NB4 (cell line): ENCODE data around the gene GRB10.

Experiments
- DNase-seq: peaks from one replicate; pipeline ENCODE4 v3.0.0; 2010; ENCODE audit warnings: low read depth
- H3K4me3 ChIP-seq: one replicate; pipeline ENCODE4 v1.5.1; 2011; ENCODE audit warnings: mild to moderate bottlenecking, low read depth, low read length, moderate library complexity
- MYC ChIP-seq: IDR thresholded peaks from 2 replicates; pipeline ENCODE4 v1.6.1; 2011; ENCODE audit warnings: low read depth, low read length
- POLR2A ChIP-seq: IDR thresholded peaks from 2 replicates; pipeline ENCODE4 v1.6.1; 2011; ENCODE audit warnings: mild to moderate bottlenecking; ENCODE audit not compliant: insufficient read length; ENCODE audit errors: extremely low read depth
- TF ChIP-seq, protein P1 (sequence below): IDR thresholded peaks from 2 replicates; pipeline ENCODE4 v1.6.1; 2011; ENCODE audit warnings: low read depth, low read length
- TF ChIP-seq, protein P2 (sequence below): IDR thresholded peaks from one replicate; pipeline ENCODE4 v1.5.1; 2012; ENCODE audit warnings: low read depth, low read length

GRB10 gene

DNA sequence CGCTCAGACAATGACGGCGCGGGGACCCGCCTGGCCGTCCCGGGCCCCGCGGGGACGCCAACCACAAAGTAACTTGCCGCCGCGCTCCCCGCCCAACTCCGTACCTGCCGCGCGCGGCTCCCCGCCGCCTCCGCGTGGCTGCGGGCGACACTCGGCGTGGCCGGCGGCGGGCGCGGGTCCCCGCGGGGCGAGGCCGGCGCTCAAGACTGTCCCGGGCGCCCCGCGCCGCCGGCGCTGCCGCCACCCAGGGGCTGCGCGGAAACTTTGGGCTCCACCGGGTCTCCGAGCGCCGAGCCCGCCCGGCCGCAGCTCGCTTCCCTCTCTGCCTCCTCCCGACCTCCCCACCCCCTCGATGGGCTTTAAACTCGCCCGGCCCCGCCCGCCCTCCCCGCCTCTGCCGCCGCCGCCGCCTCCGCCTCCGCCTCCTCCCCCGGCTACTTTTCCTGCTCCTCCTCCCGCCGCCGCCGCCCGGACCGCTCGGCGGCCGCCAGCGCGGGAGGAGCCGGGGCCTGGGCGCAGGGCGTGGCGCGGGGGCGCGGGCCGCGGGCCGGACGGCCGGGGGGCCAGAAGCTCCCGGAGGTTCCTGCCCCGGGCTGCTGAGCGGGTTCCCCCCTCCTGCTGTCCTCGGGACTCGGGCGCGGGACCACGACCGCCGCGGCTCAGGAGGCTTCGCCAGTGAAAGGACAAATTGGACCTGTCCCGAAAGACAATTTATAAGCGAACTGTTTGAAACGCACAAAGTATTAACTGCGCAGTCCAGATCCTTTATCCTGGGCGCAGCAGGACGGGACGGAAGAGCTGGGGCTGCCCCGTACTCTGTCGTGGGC, 10.6 kb upstream of the GRB10 start:
- peak; percentile 88 for DNase-seq
- H3K4me3 ChIP-seq: peak overlapping the region; percentile 11

DNA sequence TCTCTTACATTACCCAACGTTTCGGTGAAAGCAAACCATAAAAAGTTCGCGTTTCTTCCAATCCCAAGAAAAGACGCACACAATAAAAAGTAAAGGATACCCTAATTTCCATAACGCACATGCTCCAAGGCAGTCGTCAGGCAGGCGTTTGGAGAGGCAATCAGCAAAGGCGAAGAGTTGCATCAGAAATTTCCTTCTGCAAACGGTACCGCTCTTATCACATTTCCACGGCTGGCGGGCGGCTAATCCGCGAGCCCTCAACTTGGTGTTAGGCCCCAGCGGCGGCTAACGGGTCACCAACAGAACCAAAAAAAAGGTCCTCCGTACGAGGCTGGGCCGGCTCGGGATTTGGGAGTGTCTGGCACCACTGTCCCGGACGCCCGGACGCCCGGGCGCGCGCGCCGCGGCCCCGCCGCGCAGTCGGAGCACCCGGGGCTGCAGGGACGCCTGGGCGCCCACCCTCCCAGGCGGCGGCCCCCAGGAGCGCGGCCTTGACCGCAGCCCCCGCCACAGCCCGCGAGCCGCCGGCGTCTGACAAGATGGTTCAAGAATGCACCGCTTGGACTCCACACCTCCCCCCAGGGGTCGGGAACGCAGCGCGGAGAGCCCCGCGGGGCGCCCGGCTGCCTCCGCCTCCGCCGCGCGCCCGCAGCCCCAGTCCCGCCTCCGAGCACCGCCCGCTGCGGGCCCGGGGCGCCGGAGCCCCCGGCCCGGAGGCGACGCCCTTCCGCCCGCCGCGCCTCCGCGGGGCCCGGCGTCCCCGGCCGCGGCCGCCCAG, 9.8 kb upstream of the GRB10 start:
- DNase-seq: peak; percentile 86
- no peak for TF ChIP-seq POLR2A
- TF ChIP-seq, protein P1, sequence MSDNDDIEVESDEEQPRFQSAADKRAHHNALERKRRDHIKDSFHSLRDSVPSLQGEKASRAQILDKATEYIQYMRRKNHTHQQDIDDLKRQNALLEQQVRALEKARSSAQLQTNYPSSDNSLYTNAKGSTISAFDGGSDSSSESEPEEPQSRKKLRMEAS: peak; percentile 92
- peak; percentile 87 for TF ChIP-seq MYC
- TF ChIP-seq, protein P2, sequence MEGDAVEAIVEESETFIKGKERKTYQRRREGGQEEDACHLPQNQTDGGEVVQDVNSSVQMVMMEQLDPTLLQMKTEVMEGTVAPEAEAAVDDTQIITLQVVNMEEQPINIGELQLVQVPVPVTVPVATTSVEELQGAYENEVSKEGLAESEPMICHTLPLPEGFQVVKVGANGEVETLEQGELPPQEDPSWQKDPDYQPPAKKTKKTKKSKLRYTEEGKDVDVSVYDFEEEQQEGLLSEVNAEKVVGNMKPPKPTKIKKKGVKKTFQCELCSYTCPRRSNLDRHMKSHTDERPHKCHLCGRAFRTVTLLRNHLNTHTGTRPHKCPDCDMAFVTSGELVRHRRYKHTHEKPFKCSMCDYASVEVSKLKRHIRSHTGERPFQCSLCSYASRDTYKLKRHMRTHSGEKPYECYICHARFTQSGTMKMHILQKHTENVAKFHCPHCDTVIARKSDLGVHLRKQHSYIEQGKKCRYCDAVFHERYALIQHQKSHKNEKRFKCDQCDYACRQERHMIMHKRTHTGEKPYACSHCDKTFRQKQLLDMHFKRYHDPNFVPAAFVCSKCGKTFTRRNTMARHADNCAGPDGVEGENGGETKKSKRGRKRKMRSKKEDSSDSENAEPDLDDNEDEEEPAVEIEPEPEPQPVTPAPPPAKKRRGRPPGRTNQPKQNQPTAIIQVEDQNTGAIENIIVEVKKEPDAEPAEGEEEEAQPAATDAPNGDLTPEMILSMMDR: no peak
- peak overlapping the region; percentile 64 for H3K4me3 ChIP-seq

More for the DNA sequence above, 10.6 kb upstream of the GRB10 start:
- TF ChIP-seq POLR2A (peak; percentile 66), MYC (peak; percentile 7; the same call in 1 of the 2 replicates)
- TF ChIP-seq, protein P2: no peak
- TF ChIP-seq, protein P1: no peak

DNA sequence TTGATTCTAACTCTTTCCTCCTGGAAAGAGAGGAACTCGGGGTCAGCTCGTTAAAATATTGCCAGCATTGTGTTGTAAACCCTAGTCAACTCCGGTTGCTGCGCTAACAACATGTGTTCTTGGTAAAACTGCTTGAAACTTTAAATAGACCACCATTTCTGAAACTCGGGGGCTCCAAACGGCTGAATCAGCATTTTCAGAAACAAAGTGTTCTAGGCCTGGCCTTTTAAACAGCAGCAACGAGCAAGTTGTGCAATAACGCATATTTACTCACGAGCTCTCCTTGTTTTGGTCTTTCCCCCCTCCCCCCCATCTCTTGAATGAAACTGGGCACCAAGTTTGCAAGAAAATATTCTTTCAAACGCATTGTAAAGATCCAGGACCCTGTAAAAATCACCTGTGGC, 9.2 kb upstream of the GRB10 start:
- TF ChIP-seq POLR2A (no peak), MYC (no peak)
- TF ChIP-seq, protein P1: no peak; the same call in 1 of the 2 replicates
- TF ChIP-seq, protein P2: no peak
- H3K4me3 ChIP-seq: peak overlapping the region; percentile 64
- DNase-seq: peak; percentile 82

DNA sequence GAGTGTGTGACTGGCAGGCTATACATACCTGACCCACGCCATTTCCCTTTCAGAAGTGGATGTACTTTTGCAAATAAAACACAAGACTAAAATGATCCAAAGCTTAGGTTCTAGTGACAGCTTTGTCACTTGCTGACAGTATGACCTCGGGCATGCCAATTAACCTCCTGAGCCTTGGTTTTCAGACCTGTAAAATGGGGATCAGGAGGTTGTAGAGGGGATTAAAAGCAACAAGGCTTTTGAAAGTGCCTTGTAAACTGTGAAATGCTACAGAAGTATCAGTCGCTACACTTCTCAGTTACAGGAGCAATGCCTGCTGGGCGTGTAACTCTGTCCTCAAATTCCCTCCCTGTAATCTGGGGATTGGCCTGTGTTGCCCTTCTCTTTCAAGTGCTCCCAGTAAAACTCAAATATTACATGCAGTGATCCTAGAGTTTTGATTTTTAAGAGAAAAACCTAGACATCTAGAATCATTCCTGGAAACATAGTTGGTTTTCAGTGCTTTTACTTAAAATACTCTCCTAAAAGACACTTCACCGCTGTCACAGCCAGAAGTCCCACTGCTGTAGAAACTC, 8.8 kb upstream of the GRB10 start:
- peak; percentile 49 for DNase-seq
- no peak for TF ChIP-seq MYC
- peak overlapping the region; percentile 64 for H3K4me3 ChIP-seq

DNA sequence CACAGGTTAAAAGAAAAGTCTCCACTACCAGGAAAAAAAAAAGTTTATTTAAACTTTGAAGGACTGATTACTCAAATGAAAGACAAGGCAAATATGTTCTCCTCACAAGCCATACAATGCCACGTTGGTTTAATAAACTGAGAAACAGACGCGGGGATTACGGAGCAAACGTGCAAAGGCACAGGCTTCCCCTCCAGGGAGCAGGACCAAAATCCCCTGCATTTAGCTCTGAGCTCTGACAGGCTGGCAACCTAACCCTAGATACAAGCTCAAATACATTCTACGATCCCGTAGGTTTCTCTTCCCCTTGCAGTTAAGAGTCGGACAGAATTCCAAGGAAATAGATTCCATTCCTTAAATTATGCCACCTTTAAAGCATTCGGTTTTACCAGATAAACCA, 7.7 kb upstream of the GRB10 start:
- no peak for DNase-seq
- H3K4me3 ChIP-seq: peak overlapping the region; percentile 64
- TF ChIP-seq POLR2A (no peak), MYC (no peak)
- TF ChIP-seq, protein P2: no peak
- TF ChIP-seq, protein P1: no peak

DNA sequence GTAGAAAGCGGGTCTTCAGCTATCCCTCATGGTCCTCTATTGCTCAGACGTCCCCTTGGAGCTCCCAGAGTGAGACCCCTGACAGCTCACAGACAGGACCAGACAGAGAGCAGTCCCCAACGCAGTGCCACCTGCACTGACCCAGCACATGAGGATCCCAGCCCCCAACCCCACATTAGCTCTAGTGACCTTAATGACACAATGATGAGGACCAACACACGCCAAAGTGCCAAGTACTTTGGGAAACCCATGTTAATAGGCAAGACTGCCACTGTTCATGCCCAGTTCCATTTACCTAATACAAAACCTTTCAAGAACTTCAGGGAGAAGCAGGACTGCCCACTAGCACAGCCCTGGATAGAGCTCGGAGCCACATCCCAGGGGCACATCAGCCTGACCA, 5.7 kb upstream of the GRB10 start:
- TF ChIP-seq, protein P2: no peak
- no peak for TF ChIP-seq MYC
- TF ChIP-seq POLR2A: no peak
- no peak for DNase-seq

More for the DNA sequence above, 5.7 kb upstream of the GRB10 start:
- H3K4me3 ChIP-seq: no peak overlapping the region
